ENCODE measurements around the gene MBOAT1.

DNA sequence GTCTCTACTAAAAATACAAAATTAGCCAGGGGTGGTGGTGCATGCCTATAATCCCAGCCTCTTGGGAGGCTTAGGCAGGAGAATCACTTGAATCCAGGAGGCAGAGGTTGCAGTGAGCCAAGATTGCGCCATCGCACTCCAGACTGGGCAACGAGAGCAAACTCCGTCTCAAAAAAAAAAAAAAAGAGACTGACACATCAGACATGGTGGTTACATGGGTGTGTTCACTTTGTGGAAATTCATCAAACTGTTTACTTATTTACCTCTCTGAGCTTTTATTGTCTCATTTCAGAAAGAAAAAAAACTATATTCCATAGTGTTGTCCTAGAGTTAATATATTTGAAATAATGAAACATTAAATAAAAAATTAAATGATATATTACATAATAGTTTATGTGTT is 64.8 kb downstream of the MBOAT1 start:
- TF ChIP-seq, protein P1, sequence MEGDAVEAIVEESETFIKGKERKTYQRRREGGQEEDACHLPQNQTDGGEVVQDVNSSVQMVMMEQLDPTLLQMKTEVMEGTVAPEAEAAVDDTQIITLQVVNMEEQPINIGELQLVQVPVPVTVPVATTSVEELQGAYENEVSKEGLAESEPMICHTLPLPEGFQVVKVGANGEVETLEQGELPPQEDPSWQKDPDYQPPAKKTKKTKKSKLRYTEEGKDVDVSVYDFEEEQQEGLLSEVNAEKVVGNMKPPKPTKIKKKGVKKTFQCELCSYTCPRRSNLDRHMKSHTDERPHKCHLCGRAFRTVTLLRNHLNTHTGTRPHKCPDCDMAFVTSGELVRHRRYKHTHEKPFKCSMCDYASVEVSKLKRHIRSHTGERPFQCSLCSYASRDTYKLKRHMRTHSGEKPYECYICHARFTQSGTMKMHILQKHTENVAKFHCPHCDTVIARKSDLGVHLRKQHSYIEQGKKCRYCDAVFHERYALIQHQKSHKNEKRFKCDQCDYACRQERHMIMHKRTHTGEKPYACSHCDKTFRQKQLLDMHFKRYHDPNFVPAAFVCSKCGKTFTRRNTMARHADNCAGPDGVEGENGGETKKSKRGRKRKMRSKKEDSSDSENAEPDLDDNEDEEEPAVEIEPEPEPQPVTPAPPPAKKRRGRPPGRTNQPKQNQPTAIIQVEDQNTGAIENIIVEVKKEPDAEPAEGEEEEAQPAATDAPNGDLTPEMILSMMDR (conservative IDR thresholded peaks at IDR 0.05; ENCODE audit: low read depth, low read length): no peak
- no peak for TF ChIP-seq EZH2 (IDR thresholded peaks at IDR 0.05; ENCODE audit: borderline replicate concordance, low read depth, low read length, poor library complexity, severe bottlenecking)

All from A673 (cell line).